Stimulated activated CD4-positive, alpha-beta T cell treated with anti-CD3 and anti-CD28 coated beads, Interleukin-1b, Interleukin-23, amount 100 ng/mL, for 24 hours (primary cell): ENCODE measurements around the gene ZNF550.
"Not testable (repeated sequence)": the region's sequence is repeated elsewhere in the genome, so short reads cannot be mapped to it uniquely, and the experiment has no call there.

Experiments
- DNase-seq, 4 experiments: peaks; one replicate each; pipeline ENCODE4 v3.0.0-alpha.2; 2020; ENCODE audit warnings: low read depth in 4 of 4, low spot score in 1 of 4

Gene ZNF550

DNA sequence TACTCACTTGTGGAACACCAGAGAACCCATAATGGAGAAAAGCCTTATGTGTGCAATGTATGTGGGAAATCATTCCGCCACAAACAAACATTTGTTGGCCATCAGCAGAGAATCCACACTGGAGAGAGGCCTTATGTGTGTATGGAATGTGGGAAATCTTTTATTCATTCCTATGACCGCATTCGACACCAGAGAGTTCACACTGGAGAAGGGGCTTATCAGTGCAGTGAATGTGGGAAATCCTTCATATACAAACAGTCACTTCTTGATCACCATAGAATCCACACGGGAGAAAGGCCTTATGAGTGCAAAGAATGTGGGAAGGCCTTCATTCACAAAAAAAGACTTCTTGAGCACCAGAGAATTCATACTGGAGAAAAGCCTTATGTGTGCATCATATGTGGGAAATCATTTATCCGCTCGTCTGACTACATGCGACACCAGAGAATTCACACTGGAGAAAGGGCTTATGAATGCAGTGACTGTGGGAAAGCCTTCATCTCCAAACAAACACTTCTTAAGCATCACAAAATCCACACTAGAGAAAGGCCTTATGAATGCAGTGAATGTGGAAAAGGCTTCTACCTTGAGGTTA lies 21.6 kb downstream of the ZNF550 start:
- no peak for DNase-seq

DNA sequence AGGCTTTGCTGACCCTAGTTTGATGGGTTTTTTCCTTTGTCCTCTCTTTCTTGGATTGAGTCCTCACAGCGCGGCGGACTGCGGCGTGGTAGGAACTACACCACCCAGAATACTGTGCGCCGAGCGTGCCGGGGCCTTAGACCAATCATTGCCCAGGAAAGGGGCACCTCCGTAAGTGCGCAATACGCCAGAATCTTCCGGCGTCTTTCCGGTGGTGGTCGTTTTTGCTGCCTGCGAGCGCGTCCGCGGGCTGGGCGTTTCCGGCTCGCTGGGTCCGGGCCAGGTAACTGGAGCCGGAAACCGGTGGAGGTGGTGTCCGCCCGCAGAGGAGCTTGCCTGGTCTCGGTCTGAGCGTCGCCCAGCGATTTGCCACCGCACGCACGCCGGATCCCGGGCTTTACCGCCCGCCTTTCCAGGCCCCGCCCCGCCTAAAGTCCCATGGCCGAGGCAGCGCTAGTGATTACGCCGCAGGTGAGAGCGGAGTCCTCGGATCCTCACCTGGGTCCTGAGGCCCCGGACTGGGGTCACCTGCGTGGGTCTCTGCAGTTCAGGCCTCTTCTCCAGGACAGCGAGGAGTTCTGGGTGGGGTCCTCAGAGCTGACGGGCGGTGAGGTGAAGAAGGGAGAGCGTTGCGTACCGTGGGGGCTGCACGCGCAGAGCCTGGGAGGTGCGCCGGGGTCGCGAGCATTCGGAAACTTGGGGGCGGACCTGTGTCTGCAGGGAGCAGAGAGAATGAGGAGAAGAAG lies 32.4 kb downstream of the ZNF550 start, which contains the start of gene ZNF549:
Gene ZNF549 (plus strand): TSS at position 221 of the 746 bp plus-strand sequence. CDS start 218 bp downstream, at position 439.
- DNase-seq, result peak; percentile 66 to 80 (median 76)

GRCh38 chr19:57518021-57518420 lies 41.6 kb downstream of the ZNF550 start:
- not testable (repeated sequence) for DNase-seq

- DNase-seq, result no peak
Observed at GRCh38 chr19:57515255-57515654, 44.4 kb downstream of the ZNF550 start.

GRCh38 chr19:57512845-57513244 lies 46.8 kb downstream of the ZNF550 start:
- DNase-seq, result no peak

DNA sequence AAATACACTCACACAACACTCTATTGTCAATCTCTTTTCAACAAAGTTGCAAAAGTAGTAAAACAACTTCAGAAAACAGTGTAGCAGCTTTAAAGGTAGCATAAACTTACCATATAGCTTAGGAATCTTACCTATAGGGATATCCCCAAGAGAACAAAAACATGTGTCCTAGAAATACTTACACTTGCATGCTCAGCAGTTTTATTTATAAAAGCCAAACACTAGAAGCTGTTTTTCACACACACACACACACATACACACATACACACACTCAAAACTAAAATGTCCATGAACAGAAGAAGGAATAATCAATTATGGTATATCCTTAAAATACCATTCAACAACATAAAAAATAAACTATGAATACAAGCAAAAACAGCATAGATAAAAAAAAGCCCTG lies 48.2 kb downstream of the ZNF550 start:
- DNase-seq, result no peak

- DNase-seq, result no peak
Observed at GRCh38 chr19:57506163-57506562, 53.5 kb downstream of the ZNF550 start.

DNA sequence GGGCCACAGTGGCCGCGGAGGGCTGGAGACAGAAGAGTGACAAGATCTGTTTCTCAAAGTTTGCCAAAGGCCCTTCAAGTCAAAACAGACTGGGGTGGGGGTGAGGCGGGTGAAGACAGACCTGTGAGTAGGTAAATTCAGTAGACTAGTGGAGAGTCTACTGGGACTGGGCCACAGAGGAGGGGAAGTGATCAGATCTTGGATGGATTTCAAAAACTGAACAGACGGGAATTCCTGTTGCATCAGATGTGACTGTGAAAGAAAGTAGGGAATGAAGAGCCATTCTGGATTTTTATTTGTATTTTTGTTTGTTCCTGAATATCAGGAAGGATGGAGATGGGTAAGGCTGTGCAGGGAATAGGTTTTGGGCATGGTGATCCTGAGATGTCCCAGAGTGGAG lies 59.3 kb downstream of the ZNF550 start:
- not testable (repeated sequence) for DNase-seq

DNA sequence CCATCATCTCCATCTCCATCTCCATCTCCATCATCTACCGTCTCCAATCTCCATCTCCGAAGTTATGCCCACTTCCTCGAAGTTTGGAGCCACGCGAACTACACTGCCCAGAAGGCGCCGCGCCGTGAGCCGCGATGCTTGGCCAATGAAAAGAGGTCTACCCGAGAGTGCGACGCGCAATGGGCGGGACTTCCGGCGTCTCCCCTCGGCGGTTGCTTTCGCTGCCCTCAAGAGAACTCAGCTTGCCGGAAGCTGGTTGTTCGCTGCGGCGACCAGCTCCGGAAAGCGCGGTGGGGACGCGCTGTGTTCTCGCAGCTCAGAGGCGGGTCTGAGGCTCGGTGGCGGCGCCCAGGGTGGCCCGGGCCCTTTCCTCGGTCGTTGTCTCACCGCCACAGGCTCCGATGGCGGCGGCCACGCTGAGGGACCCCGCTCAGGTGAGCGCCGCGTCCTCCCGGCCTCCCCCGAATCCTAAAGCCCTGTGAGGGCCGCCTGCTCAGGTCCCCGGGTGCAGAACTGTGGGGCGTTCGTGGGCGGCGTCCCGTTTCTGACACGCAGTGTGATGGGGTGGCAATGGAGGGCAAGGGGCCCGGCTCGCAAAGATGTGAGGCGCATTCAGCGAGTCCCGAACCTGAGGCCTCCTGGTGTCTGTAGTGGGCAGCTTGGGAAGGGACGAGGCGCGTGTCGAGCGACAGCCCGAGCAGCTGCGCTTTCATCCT lies 59.8 kb downstream of the ZNF550 start, which contains the start of gene ZNF773:
Gene ZNF773 (plus strand): TSS at position 259 of the 716 bp plus-strand sequence. CDS start 143 bp downstream, at position 402.
- peak; percentile 89 to 95 (median 93) for DNase-seq

DNA sequence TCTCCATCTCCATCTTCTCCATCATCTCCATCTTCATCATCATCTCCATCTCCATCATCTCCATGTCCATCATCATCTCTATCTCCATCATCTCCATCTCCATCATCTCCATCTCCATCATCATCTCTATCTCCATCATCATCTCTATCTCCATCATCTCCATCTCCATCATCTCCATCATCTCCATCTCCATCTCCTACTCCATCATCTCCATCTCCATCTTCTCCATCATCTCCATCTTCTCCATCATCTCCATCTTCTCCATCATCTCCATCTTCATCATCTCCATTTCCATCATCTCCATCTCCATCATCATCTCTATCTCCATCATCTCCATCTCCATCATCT lies 60.4 kb downstream of the ZNF550 start:
- DNase-seq, result not testable (repeated sequence)

DNA sequence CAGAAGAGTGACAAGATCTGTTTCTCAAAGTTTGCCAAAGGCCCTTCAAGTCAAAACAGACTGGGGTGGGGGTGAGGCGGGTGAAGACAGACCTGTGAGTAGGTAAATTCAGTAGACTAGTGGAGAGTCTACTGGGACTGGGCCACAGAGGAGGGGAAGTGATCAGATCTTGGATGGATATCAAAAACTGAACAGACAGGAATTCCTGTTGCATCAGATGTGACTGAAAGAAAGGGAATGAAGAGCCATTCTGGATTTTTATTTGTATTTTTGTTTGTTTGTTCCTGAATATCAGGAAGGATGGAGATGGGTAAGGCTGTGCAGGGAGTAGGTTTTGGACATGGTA lies 71.4 kb downstream of the ZNF550 start:
- DNase-seq, result not testable (repeated sequence)

DNA sequence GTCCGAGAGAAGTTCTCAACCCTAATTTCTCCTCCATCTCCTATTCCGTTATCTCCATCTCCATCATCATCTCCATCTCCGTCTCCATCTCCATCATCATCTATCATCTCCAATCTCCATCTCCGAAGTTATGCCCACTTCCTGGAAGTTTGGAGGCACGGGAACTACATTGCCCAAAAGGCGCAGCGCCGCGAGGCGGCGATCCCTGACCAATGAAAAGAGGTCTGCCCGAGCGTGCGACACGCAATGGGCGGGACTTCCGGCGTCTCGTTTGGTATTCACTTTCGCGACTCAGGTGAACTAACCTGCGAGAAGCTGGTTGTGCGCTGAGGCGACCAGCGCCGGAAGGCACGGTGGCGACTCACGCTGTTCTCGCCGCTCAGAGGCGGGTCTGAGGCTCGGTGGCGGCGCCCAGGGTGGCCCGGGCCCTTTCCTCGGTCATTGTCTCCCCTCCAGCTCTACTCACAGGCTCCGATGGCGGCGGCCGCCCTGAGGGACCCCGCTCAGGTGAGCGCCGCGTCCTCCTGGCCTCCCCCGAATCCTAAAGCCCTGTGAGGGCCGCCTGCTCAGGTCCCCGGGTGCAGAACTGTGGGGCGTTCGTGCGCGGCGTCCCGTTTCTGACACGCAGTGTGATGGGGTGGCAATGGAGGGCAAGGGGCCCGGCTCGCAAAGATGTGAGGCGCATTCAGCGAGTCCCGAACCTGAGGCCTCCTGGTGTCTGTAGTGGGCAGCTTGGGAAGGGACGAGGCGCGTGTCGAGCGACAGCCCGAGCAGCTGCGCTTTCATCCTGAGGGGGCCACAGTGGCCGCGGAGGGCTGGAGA lies 72.0 kb downstream of the ZNF550 start, which contains the start of gene ZNF419:
Gene ZNF419 (plus strand): TSS at position 274 of the 822 bp plus-strand sequence. CDS start 201 bp downstream, at position 475.
- peak; percentile 86 to 96 (median 90) for DNase-seq
